GM04503 (cell line): ENCODE measurements around the gene PDE4D.
"Not testable (repeated sequence)": the region's sequence is repeated elsewhere in the genome, so short reads cannot be mapped to it uniquely, and the experiment has no call there.

ENCODE experiments used
- DNase-seq: peaks from one replicate; pipeline ENCODE4 v3.0.0-alpha.2; 2012; ENCODE audit warnings: low read depth

PDE4D gene

DNA sequence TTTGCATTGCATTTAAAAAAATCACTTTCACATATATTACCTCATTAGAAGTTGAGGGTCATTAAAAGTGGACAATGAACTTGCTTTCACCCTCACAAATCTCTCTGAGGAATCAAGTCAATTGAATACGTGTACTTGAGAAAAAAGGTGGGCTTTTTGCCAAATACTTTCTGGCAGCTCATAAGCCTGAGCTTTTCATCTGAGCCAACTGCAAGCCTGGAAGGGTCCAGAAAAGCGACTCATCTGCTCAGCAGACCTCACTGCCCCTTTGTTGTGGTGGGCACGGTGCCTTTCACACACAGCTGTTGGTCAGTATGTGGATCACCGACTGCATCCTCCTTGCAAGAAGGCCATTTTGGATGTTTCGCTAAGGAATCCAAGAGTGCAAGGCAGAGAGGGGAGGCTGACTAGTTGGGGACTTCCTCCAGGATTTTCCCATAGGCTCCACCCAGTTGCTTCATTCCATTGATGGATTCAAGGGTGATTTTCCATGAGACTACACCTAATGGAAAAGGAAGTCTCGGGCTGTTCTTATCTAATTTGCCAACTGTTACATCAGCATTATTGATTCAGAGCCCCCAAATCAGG is 564.7 kb downstream of the PDE4D start:
- DNase-seq: no peak

- no peak for DNase-seq
Observed at GRCh38 chr5:59327191-59327980, 566.1 kb downstream of the PDE4D start.

DNA sequence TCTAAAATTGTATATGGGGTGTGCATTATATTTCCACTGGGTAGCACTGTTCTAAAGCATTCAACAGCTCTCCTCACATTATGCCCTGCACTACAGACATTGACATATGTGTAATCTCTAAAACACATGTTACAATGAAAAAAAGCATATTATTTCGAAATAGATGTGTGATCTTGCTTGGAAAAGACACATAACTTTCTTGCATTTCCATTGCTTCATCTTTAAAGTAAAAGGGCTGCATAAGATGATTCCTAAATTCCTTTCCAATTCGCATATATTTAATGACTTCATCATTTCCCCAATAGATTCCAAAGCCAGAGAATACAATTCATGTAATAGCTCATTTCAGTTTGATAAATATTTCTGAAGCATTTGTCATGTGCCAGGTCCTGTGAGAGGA is 566.9 kb downstream of the PDE4D start:
- no peak for DNase-seq

DNA sequence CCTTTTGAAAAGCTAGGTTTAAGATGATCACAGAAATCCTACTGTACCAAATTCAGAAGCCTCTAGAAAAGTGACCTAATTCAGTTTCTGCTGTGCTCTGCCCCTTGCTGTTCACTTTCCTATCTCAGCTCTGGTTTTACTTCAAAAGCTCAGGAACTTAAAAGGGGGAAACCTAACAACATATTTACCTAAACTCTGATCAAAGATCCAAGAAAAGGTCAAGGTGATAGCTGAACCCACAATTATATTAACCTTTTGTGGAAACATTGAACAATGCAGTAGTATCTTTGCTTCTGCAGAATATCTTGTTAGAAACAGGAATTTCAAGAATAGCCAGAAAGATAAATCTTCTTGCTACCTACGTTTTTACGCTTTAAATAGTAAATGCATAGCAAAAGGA is 568.5 kb downstream of the PDE4D start:
- no peak for DNase-seq

DNA sequence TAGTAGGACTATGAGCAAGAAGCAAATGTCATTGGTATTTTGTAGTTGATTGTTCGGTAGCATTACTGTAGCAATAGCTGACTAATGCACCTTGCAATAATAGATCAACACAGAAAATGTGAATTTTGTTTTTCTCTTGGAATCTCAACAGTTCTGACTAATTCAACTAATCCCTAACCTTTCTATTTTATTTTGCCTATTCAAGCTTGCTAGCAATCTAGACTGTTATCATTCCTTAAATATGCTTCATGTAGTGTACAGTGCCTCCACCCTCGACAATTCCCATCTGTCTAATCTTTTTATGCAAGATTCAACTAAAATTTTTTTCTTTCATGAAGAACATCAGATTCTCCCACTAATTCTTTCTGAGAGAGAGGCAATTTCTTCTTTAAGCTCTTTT is 570.6 kb downstream of the PDE4D start:
- no peak for DNase-seq

- no peak for DNase-seq
Observed at GRCh38 chr5:59322058-59322457, 571.5 kb downstream of the PDE4D start.

- DNase-seq: no peak
Observed at GRCh38 chr5:59321642-59322041, 571.9 kb downstream of the PDE4D start.

- DNase-seq: no peak
Observed at GRCh38 chr5:59320420-59320819, 573.1 kb downstream of the PDE4D start.

GRCh38 chr5:59319250-59319649 is 574.3 kb downstream of the PDE4D start:
- no peak for DNase-seq

- DNase-seq: no peak
Observed at GRCh38 chr5:59317774-59318205, 575.7 kb downstream of the PDE4D start.

DNA sequence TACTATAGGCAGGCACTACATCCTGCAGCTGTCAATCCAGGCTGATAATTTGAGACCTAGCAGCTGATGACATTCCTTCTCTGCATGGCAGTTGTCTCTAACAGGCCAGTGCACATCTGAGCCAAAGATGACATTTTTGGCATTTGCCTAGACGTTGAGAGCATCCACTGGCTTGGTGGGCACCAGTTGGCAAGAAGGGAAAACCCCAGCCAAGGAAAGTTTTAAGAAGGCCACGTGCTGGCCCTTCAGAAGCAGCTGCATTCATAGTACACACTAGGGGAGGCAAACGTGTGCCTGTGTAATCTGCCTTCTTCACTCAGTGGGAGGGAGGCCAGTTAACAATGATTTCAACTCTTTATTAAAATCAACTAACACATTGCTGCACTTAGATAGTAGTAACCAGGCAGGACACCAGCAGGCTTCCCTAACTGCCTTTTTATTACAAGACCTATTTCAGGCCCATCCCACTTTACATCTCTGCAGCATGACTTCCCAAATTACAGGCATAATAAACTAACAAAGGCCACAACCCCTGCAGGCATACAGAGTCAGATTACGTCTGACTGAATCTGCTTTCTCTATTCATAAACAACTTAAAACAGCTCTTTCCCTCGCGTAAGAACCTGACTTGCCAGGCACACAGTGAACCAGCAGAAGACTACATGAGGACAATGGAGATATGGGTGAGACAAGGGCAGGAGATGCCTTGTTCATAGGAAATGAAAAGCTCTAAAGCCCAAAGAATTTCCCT is 576.3 kb downstream of the PDE4D start:
- DNase-seq: no peak

DNA sequence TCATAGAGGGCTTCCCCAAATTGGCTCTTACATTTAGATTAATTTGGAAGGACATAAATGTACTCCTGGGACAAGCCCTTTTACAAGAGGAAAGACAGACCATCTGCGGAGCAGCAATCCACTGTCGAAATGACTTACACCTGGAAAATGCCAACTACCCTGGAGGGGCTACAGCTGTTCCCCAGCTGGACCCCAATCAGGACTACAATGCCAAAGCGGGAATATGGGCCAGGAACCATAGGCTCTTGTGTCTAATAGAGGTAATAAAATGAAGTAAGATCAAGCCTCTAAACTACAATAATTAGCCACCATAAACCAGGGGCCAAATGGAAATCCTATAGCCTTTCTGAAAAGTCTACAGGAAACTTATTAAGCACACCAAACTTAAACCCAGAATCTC is 581.3 kb downstream of the PDE4D start:
- no peak for DNase-seq

DNA sequence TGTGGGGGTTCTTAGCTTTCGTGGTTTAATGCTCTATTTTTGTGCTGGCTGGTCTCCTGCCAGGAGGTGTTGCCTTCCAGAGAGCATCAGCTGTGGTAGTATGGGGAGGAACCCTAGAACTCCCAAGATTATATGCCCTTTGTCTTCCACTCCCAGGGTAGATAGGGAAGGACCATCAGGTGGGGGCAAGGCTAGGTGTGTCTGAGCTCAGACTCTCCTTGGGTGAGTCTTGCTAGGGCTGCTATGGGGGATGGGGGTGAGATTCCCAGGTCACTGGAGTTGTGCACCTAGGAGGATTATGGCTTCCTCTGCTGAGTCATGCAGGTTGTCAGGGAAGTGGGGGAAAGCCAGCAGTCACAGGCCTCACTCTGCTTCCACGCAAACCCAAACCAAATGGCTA is 584.8 kb downstream of the PDE4D start:
- DNase-seq: not testable (repeated sequence)

DNA sequence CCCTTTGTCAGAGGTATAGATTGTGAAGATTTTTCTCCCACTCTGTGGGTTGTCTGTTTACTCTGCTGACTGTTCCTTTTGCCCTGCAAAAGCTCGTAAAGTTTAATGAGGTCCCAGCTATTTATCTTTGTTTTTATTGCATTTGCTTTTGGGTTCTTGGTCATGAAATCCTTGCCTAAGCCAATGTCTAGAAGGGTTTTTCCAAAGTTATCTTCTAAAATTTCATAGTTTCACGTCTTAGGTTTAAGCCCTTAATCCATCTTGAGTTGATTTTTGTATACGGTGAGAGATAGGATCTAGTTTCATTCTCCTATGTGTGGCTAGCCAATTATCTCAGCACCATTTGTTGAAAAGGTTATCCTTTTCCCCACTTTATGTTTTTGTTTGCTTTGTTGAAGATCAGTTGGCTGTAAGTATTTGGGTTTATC is 590.2 kb downstream of the PDE4D start:
- not testable (repeated sequence) for DNase-seq

- not testable (repeated sequence) for DNase-seq
Observed at GRCh38 chr5:59302509-59302908, 591.0 kb downstream of the PDE4D start.

DNA sequence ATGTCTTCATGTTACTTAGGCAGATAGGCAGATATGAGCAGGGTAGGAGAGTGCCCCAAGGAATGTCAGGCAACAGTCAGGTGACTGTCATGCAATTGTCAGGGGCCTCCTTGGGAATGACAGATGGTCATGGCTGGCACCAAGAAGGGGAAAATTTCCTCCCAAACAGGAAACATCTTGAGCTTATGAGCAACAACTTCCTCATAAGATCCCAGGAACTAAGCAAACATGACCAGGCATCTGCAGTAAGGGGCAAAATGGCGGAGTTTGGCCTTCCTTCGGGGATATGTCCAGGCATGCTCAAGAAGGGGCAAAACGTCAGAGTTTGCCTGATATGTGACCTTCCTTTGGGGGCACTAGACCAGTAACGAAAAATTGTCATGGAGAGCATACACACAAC is 591.8 kb downstream of the PDE4D start:
- no peak for DNase-seq

DNA sequence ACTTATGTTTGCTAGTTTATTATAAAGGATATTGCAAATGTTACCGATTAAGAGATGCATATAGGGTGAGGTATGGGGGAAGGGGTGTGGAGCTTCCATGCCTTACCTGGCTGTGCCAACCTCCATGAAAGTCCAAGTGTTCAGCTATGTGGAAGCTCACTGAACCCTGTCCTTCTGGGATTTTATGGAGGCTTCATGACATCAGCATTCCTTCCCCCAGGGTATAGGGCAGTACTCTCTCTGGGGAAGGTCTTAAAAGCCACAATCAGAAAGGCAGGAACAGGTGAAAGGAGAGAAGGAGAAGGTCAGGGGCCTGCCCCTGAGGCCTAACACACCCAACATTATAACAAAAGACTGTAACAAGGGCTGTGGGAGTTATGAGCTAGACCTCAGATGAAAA is 592.6 kb downstream of the PDE4D start:
- DNase-seq: no peak

GRCh38 chr5:59299006-59299405 is 594.5 kb downstream of the PDE4D start:
- DNase-seq: no peak

DNA sequence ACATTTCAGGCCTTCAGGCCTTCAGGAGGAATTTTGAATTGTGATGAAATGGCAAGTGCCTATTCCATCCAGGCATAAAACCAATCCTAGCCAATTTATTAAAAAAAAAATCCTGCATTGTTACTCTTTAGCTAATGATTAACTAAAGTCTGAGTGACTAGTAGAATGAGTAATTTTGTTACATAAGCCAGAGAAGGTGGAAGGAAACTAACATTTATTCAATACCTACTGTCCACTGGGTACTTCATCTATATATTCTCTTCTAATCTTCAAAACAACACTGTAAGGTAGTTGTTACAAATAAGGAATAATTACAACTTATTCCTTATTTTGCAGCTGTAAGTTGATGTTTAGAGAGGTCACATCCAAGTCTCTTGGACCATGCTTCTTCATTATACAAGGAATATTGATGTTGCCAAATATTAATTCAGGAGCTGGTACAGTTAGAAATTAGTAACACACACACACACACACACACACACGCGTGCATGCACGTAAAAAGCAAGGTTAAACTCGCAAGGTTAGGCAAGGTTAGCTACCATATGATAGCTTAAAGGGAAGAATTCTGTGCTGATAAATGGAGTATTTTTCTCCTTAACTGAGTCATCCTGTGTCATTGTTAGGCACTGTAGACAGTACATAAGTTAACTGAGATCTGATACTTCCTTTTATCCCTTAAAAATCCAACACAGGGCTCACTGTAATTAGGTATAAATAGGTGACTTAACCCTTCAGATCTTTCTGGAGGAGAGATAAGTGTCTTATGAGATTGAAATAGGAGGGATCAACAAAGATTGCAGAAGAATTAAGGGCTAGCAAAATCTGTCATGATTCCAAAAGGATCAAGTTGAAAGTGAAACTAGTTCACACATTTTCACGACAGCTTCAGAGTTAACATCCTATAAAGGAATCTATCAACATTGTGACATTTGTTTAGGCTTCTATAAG is 596.9 kb downstream of the PDE4D start:
- peak; percentile 3 for DNase-seq

- no peak for DNase-seq
Observed at GRCh38 chr5:59293700-59294099, 599.8 kb downstream of the PDE4D start.

DNA sequence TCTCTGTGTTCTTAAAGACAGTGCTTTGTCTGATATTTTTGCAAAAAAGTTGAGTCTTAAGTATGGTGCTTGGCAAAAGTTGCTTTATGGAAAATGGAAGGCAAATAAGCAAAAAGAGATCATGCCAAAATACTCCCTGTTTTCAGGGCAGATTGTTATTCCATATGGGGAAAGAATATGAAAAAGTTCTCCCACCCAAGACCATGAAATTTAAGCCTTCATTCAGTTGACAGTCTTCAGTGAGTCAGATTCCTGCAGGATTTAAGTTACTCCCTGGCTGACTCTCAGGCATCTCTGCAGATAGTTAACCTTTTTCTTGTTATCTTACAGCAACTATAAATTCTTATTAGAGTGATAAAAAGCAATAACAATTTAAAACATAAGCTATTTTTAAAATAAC is 601.6 kb downstream of the PDE4D start:
- DNase-seq: no peak

- no peak for DNase-seq
Observed at GRCh38 chr5:59287884-59288283, 605.6 kb downstream of the PDE4D start.
